ENCODE results near the gene PRDM16.
"Not testable (repeated sequence)": the region's sequence is repeated elsewhere in the genome, so short reads cannot be mapped to it uniquely, and the experiment has no call there.

The PRDM16 gene

GRCh38 chr1:3162322-3162882, 93.4 kb downstream of the PRDM16 start:
- DNase-seq (ENCODE audit: low spot score): no peak

DNA sequence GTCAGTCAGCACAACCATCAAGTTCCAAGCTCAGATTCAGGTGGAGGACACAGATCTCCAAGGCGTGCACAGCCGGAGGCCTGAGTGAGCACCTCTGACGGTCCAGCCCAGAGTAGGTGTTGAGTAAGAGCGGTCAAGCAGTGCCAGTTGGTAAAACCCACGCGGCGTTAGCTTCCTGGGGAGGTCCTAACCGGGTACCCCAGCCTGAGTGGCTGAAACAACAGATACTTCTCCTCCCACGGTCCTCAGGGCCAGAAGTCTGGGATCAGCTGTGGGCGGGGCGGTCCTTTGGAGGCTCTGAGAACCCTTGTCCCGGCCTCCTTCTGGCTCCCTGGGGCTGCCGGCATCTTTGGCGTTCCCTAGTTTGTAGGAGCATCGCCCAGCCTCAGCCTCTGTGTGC, 94.4 kb downstream of the PRDM16 start:
- no peak for DNase-seq (ENCODE audit: low spot score)

DNA sequence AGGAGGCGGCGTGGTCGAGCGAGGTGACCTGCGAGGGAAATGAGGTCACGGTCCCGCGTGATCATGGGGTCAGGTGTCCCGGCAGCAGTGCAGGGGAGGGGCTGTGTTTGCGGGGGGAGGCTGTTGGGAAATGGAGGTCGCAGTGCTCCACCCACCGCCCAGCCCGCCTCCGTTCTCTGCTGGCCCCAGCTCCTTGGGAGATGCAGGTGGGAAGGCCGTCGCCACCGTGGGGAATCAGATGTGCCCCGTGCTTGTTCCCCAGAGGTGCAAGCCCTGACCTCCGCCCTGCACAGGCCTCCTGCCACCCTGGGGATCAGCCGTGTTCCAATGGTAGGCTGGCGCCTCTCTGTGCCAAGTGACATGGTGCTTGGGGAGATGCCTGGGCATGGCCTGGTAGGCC, 95.7 kb downstream of the PRDM16 start:
- no peak for DNase-seq (ENCODE audit: low spot score)

- not testable (repeated sequence) for DNase-seq (ENCODE audit: low spot score)
Observed at GRCh38 chr1:3165189-3165588, 96.2 kb downstream of the PRDM16 start.

DNA sequence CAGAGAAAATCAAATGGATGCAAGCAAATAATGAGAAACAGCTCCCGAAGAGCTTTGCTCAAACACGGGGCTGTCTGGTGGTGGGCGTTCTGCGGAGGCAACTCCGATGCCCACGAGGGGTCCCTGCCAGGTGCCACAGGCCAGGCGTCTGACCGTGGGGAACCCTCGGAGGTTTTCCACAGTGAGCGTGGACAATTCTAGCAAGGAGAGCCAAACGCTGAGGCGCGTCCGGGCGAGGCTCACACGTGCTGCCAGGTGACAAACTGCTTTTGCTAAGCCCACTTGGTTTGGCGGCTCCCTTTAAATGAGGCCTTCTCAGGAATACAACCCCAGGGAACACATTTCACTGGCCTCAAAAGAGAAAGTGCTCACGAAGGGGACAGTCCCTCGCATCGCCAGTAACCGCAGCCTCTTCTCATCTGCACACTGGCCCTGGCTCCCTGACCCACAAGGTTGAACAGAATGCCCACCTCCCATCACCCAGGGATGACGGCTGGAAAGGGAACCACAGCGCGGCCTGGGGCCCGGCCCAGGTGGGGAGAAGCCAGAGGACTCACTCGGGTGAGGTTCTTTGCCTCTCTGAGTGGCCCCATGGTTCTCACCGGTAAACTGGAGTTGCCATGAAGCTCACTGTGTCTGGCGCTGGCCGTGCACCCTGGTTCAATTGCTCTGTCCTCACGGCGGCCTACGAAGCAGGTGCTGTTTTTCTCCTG, 97.4 kb downstream of the PRDM16 start:
- DNase-seq (ENCODE audit: low spot score): no peak

GRCh38 chr1:3167255-3167654, 98.3 kb downstream of the PRDM16 start:
- no peak for DNase-seq (ENCODE audit: low spot score)

- no peak for DNase-seq (ENCODE audit: low spot score)
Observed at GRCh38 chr1:3168678-3169077, 99.7 kb downstream of the PRDM16 start.

DNA sequence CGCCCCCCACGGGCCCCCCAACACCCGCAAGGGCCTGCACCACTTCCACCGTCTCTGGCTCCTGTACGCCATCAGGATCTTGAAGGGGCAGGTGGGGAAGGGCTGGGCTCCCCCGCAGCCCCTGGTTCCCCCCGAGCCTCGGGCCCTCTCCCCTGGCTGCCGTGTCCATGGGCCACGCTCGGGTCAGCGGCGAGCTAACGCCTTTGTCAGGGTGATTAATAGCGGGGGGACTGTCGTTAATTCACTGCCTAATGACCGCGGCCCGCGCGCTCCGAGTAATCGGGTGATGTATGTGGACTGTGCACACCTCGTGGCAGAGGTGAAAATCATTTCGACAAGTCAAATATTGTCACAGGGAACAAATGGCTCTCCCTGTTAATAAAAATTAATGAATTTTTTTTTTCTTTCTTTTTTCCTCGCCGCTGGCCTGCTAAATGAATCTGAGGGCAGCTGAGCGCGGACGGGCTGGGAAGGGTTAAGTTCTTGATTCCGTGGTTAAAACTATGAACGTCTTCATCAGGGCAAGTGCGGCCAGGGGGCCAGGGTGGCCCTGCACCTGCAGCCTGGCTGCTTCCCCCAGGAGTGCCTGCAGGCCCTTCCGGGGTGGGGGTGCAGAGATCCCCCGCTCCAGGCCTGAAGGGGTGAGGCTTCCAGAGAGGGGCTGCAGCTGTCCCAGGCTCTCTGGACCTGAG, 100.8 kb downstream of the PRDM16 start:
- DNase-seq (ENCODE audit: low spot score): no peak

DNA sequence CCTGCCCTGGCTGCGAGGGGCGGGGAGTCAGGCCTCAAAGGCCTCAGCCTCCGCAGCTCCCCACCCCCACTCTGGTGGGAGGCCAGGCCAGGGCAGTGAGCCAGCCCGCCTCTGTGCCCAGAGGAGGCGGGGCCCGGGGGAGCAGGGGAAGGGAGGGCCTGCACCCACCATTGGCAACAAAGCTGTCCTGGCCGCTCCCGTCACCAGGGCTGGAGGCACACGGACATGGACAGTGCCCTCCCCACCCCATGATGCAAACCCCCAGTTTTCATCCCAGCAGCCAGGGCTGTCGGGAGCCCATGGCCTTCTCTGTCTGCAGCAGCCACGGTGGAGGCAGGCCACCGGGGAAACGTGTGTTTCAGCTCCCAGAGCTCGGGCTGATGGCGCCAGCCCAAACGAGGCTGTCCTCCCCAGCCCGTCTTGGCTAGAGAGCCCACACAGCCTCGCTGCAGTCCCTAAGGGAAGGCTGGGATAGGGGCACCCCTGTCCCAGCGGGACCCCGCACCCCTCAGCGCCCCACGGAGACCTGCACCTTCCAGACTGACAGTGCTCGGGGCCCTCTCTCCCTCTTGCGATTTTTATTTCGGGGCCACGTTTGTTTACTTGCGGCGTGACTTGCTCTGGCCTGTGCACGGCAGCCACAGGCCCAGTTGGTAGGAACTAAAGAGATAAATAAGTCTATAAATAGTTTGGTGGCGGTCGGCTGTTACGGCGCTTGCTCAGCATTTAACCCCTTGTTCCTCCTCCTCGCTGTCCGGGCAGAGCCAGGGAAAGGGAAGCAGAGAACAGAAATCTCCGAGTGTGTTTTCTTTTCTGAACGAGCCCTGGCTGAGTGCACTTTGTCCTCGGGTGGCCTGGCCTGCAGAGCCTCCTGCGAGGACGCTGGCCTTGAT, 101.8 kb downstream of the PRDM16 start:
- no peak for DNase-seq (ENCODE audit: low spot score)

DNA sequence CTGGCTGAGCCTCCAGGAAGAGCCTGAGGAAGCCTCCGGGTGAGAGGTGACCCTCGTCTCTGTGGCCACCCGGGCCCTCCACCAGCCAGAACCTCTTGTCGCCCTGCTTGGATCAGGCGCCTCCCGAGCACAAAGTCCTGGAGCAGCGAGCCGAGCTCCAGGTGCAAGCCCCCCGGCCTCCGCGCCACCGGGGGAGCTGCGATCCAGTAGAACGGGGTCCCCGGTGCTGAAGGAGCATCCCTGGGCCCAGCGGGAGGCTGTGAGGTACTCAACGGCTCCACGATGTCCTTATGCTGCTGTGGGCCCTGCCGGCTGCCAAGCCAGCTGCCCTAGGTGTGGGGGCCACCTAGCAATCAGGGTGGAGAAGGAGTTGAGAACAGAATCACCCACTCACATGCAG, 102.8 kb downstream of the PRDM16 start:
- no peak for DNase-seq (ENCODE audit: low spot score)

GRCh38 chr1:3172431-3173380, 103.7 kb downstream of the PRDM16 start:
- DNase-seq (ENCODE audit: low spot score): no peak

DNA sequence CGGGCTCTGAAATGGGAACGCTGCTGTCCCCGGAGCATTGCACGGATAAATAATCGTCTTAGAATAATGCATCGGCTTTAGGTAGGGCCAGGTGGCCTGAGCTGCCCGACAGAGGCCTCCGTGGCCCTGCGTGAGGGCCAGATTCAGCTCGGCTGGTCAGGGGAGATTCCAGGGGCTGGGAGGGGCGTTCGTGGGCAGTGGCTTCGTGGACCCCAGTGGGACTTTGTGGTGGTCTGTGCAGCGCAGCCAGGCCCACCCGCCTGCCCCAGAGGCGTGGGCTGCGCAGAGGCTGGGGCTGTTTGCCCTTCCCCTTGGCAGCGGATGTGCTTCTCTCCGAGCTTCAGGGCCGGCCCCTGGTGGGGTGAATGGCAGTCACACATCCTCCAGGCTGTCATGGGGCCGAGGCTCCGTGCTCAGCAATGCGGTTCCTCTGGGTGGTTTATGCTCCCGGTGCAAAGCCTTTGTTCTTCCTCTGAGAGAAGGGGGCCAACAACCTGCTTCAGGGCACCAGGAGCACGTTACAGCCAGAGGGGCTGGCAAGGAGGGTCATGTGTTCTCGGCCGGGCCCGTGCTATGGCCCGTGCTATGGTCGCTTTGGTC, 104.5 kb downstream of the PRDM16 start:
- DNase-seq (ENCODE audit: low spot score): no peak

- no peak for DNase-seq (ENCODE audit: low spot score)
Observed at GRCh38 chr1:3174487-3175247, 105.7 kb downstream of the PRDM16 start.

GRCh38 chr1:3175486-3175885, 106.5 kb downstream of the PRDM16 start:
- DNase-seq (ENCODE audit: low spot score): no peak

DNA sequence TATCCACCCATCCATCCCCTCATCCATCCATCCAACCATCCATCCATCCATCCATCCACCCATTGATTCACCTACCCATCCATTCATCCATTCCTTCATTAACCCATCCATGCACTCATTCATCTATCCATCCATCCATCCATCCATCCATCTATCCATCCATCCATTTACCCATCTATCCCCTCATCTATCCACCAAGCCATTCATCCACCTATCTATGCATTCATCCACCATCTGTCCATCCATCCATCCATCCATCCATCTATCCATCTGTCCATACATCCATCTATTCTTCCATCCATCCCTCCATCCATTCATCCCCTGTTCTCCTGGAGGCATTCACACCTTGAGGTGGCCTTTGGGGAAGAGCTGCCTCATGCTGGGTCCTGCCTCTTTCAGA, 107.0 kb downstream of the PRDM16 start:
- no peak for DNase-seq (ENCODE audit: low spot score)

- no peak for DNase-seq (ENCODE audit: low spot score)
Observed at GRCh38 chr1:3176820-3177219, 107.8 kb downstream of the PRDM16 start.

GRCh38 chr1:3178279-3178678, 109.3 kb downstream of the PRDM16 start:
- no peak for DNase-seq (ENCODE audit: low spot score)

GRCh38 chr1:3179471-3179870, 110.5 kb downstream of the PRDM16 start:
- DNase-seq (ENCODE audit: low spot score): no peak

GRCh38 chr1:3180915-3181314, 111.9 kb downstream of the PRDM16 start:
- no peak for DNase-seq (ENCODE audit: low spot score)

GRCh38 chr1:3181956-3182355, 113.0 kb downstream of the PRDM16 start:
- DNase-seq (ENCODE audit: low spot score): no peak
